Measurements from ENCODE around the gene IST1. TPM values are rescaled to one million over a fixed set of nuclear protein-coding genes. Genes with fewer than 3 reads are reported as not detected.
A peak's percentile ranks its signal among the peaks of the same experiment; 100 is the strongest.

Gene IST1
- total RNA-seq, 2 experiments from 2014 or later: 206 to 209 TPM

DNA sequence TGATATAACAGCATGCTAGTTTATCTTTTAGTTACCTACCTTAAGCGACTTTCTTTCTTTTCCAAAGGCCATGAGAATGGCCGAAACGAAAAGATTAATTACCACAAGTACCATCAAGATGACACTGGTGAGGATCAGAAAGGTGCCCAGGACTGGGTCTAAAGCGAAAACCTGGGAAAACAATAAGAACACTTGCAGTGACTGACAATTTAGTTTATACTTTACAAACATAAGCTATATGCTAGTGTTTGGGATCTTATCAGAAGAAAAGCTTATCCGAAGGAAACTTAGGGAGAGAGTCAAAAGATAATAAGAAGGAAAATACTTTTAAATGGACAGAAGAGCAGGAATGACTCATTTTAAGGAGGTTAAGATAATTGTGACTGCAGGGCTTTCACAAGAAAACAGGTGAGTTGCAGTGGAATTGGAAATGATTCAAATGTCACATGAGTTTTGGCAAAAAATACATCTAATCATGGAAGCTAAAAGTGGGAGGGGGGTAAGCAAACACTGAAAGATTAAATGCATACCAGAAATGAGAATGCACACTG lies 34.8 kb downstream of the IST1 start:
- ATAC-seq (no peak), DNase-seq (no peak)
- Mint-ChIP-seq H3K4me3 (no peak overlapping the region), H3K4me1 (no peaks in the 10 kb centered on the region), H3K27me3 (no peaks in the 10 kb centered on the region), H3K36me3 (peaks cover 39% of the 10 kb centered on the region), H3K27ac (no peak overlapping the region), H3K9me3 (ENCODE audit: low read depth) (no peaks in the 10 kb centered on the region)
- CTCF ChIA-PET: interaction anchor here (0.9 to 2.8 kb wide), 2 partner anchors 8 to 31 kb away, joined by 4 to 8 read pairs; no protein-coding TSS in a partner anchor

DNA sequence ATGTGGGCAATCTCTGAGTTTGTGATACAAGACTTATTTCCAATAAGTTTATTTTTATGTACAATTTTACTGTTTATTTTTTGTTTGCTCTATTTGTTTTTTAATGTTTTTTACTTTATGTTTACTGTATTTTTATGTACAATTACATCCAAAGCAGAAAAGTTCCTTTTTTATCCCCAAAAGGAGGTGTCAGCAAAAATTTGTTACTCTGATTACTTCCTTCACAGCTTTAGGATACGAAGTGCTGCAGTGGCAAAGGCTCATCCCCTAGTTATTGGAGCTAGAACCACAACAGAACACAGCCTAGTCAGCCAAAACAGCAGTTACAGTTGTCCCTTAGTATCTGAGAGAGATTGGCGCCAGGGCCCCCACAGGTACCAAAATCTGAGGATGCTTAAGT lies 35.7 kb downstream of the IST1 start:
- no peak overlapping the region for H3K4me3 Mint-ChIP-seq
- DNase-seq (no peak), ATAC-seq (no peak)
- no peaks in the 10 kb centered on the region for H3K4me1 Mint-ChIP-seq
- no peak overlapping the region for H3K27ac Mint-ChIP-seq
- no peaks in the 10 kb centered on the region for H3K27me3 Mint-ChIP-seq
- no peaks in the 10 kb centered on the region for H3K9me3 Mint-ChIP-seq (ENCODE audit: low read depth)
- H3K36me3 Mint-ChIP-seq: peaks cover 38% of the 10 kb centered on the region
- CTCF ChIA-PET: interaction anchor here (2.8 kb wide), 1 partner anchor 30 kb away, joined by 8 read pairs; no protein-coding TSS in a partner anchor

DNA sequence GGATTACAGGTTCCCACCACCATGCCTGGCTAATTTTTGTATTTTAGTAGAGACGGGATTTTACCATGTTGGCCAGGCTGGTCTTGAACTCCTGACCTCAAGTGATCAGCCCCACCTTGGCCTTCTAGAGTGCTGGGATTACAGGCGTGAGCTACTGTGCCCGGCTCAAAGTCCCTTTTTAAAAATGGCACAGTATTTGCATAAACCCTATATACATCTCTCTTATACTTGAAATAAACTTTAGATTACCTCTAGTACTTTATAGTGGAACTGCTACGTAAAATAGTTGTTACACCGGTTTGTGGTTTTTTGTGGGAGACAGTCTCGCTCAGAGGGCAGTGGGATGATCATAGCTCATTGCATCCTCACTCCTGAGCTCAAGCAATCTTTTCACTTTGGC lies 36.3 kb downstream of the IST1 start:
- H3K9me3 Mint-ChIP-seq (ENCODE audit: low read depth): no peaks in the 10 kb centered on the region
- H3K27ac Mint-ChIP-seq: no peak overlapping the region
- no peaks in the 10 kb centered on the region for H3K4me1 Mint-ChIP-seq
- CTCF ChIA-PET: interaction anchor here (2.8 kb wide), 1 partner anchor 30 kb away, joined by 8 read pairs; no protein-coding TSS in a partner anchor
- H3K27me3 Mint-ChIP-seq: no peaks in the 10 kb centered on the region
- H3K4me3 Mint-ChIP-seq: no peak overlapping the region
- DNase-seq (no peak), ATAC-seq (no peak)
- peaks cover 36% of the 10 kb centered on the region for H3K36me3 Mint-ChIP-seq

DNA sequence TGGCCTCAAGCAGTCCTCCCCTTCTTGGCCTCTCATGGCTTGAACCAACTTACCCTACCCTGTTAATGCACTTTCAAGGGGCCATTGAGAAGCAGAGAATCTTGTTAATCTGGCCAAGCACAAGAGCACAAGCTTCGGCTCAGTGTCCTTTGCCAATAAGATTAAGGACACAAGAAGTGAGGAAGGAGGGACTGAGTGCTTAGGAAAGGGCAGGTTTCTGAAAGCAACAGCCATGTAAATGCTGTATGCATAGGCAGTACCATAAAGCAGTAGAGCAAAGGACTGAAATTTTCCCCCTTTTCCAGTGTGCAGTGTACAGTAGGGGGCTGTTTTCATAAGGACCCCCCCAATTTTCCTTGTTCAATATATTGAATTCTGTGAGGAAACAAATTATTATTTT lies 37.7 kb downstream of the IST1 start:
- no peaks in the 10 kb centered on the region for H3K9me3 Mint-ChIP-seq (ENCODE audit: low read depth)
- CTCF ChIA-PET: interaction anchor here (0.6 kb wide), 1 partner anchor 79 kb away, joined by 3 read pairs; no protein-coding TSS in a partner anchor
- DNase-seq: no peak
- H3K27ac Mint-ChIP-seq: no peak overlapping the region
- ATAC-seq: no peak
- H3K4me1 Mint-ChIP-seq: no peaks in the 10 kb centered on the region
- H3K4me3 Mint-ChIP-seq: no peak overlapping the region
- no peaks in the 10 kb centered on the region for H3K27me3 Mint-ChIP-seq
- peaks cover 30% of the 10 kb centered on the region for H3K36me3 Mint-ChIP-seq

DNA sequence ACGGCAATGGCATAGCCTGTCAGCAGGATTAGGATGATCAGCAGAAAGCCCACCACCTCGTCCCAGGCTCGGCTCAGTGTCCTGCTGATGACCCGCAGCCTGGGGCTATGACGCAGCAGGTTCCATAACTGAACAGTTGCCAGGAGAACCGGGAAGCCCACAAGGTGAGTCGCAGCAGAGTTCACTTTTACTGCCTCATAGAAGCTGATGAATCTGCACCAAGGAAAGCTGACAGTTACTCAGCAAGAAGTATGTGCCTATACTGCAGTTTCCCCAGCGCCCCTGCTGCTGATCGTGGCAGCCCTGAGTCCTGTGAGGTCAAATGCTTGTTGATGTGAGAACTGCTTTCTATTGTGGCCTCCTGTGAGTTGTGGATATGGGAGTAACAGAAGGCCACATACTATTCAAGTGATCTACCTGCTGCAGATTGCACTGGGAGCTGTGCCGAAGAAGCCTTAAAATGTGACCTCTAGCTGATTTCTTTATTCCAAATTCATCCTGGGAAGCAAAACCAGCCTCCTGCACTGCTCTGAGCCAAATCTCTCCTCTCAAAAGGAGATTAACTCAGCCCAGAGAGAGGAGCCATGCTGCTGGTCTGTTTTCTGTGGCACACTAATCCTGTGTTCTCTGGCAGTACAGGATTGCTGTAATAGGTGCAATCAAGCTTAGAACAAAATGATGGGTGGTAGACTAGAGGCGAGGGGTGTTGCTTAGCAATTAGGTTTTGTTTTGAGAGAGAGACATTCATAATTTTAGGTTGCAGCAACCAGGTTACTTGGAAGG lies 38.8 kb downstream of the IST1 start:
- Mint-ChIP-seq H3K4me1 (no peaks in the 10 kb centered on the region), H3K27me3 (no peaks in the 10 kb centered on the region), H3K36me3 (peaks cover 23% of the 10 kb centered on the region), H3K9me3 (ENCODE audit: low read depth) (no peaks in the 10 kb centered on the region), H3K27ac (no peak overlapping the region), H3K4me3 (no peak overlapping the region)
- DNase-seq (no peak), ATAC-seq (no peak)
- CTCF ChIA-PET: no interaction called here

DNA sequence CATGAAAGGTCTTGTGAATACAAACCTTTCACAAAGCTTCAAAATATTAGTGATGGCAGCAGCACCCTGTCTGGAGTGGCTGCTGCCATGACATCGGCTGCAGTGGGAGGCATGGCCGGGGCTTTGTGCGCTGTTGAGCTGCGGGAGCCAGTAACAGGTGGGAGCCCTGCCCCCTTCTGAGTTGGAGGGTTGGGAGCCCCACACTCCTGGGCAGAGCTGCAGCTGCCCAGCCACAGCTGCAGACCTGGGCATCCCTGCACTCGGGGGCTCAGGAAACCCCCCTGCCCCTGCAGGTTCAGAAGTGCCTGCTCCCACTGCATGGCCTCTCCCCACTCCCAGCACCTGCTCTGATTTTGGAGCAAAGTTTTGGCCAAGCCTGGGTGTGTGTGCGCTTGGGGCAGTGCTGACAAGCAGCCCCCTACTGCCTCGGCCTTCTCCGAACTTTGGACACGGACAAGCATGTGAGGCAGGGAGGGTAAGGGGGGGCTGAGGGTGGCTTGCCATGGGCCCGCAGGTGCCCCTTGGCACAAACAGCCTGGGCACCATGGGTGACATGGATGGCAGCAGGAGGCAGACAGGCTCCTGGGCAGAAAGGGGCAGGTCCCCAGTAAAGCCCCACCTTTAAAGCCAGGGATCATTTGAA lies 42.7 kb downstream of the IST1 start:
- Mint-ChIP-seq H3K4me3 (no peak overlapping the region), H3K4me1 (no peaks in the 10 kb centered on the region), H3K27ac (no peak overlapping the region), H3K27me3 (peaks cover 2% of the 10 kb centered on the region), H3K36me3 (peaks cover 15% of the 10 kb centered on the region), H3K9me3 (ENCODE audit: low read depth) (no peaks in the 10 kb centered on the region)
- ATAC-seq (no peak), DNase-seq (no peak)
- CTCF ChIA-PET: interaction anchor here (0.9 to 1.2 kb wide), 2 partner anchors 8 to 37 kb away, joined by 3 to 4 read pairs; no protein-coding TSS in a partner anchor

DNA sequence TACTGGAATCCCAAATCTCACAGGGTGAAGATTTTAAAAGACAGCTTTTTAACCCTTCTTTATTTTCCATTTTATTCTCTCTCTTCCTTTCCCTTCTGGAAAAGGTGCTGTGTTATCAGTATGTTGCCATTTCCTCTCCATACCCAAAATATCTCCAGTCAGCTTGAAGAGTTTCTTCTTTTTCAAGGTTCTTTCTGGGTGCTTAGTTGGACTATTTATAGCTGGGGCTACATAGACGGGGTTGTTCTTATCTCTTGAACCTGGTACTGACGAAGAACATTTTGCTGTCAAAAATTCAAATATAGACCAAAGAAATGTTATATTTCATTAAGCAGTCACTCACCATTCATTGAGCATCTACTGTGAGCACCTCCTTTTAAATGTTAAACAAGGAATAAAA lies 48.6 kb downstream of the IST1 start:
- Mint-ChIP-seq H3K27me3 (peaks cover 17% of the 10 kb centered on the region), H3K4me3 (no peak overlapping the region), H3K36me3 (no peaks in the 10 kb centered on the region), H3K4me1 (peaks cover 1% of the 10 kb centered on the region), H3K27ac (no peak overlapping the region), H3K9me3 (ENCODE audit: low read depth) (no peaks in the 10 kb centered on the region)
- ATAC-seq: no peak
- CTCF ChIA-PET: interaction anchor here (0.8 to 3.6 kb wide), 2 partner anchors 17 to 62 kb away, joined by 3 to 10 read pairs; no protein-coding TSS in a partner anchor
- no peak for DNase-seq

DNA sequence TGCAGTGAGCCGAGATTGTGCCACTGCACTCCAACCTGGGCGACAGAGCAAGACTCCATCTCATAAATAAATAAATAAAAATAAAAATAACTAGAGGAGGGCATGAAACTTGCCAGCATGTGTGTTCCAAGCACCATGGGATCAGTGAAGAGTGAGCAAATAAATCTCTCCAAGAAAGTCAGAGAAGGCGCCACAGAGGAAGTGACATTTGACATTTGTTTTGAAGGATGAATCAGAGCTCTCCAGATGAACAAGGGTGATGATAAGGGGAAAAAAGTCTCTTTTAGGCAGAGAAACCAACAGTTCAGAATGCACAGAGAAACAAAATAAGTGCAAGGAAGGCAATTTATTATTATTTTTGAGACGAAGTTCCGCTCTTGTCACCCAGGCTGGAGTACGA lies 50.3 kb downstream of the IST1 start:
- CTCF ChIA-PET: interaction anchor here (3.6 kb wide), 1 partner anchor 16 kb away, joined by 10 read pairs; no protein-coding TSS in a partner anchor
- no peak overlapping the region for H3K27ac Mint-ChIP-seq
- ATAC-seq: no peak

DNA sequence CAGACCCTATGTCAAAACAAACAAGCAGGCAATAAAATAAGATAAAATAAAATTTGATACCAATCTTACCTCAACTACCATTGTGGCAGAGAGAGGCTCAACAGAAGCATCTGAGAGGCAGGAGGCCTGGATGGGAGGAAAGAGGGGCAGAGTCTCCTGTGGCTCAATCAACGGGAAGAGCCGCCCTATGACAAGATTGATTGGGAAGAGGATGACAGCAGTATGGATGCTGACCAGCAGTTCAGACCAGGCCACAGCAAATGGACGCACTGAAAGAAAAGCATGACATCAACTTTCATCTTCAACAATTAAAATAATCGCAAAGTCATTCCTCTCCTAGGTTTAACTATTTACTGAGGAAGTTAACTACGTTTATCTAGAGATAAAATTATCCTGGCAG lies 57.5 kb downstream of the IST1 start:
- Mint-ChIP-seq H3K27me3 (peaks cover 5% of the 10 kb centered on the region), H3K27ac (no peak overlapping the region), H3K9me3 (ENCODE audit: low read depth) (no peaks in the 10 kb centered on the region), H3K4me1 (peaks cover 29% of the 10 kb centered on the region), H3K4me3 (no peak overlapping the region), H3K36me3 (peaks cover 3% of the 10 kb centered on the region)
- CTCF ChIA-PET: no interaction called here
- ATAC-seq (no peak), DNase-seq (no peak)

More for the DNA sequence above, 50.3 kb downstream of the IST1 start:
- H3K4me1 Mint-ChIP-seq: peaks cover 1% of the 10 kb centered on the region
- H3K9me3 Mint-ChIP-seq (ENCODE audit: low read depth): no peaks in the 10 kb centered on the region
- no peaks in the 10 kb centered on the region for H3K36me3 Mint-ChIP-seq
- peaks cover 22% of the 10 kb centered on the region for H3K27me3 Mint-ChIP-seq
- no peak overlapping the region for H3K4me3 Mint-ChIP-seq
- no peak for DNase-seq

DNA sequence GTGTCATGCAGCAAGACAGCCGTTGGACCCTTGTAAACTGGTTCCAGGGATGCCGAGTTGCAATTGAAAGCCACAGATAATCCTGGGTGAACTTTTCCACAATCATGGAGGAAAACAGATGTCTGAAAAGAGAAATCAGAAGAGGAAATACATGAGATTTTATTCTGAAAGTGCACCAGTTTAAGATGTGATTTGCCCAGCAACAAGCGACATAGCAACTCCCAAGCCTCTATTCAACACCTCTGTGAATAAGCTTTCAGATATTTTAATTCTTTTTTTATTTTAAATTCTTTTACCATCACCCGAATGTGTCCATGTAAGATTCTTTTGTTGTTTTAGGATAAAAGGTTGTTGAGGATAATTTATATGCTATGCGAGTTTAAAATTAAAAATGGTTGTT lies 58.8 kb downstream of the IST1 start:
- Mint-ChIP-seq H3K36me3 (peaks cover 3% of the 10 kb centered on the region), H3K4me1 (peaks cover 29% of the 10 kb centered on the region)
- CTCF ChIA-PET: interaction anchor here (1.1 kb wide), 1 partner anchor 17 kb away, joined by 3 read pairs; no protein-coding TSS in a partner anchor

DNA sequence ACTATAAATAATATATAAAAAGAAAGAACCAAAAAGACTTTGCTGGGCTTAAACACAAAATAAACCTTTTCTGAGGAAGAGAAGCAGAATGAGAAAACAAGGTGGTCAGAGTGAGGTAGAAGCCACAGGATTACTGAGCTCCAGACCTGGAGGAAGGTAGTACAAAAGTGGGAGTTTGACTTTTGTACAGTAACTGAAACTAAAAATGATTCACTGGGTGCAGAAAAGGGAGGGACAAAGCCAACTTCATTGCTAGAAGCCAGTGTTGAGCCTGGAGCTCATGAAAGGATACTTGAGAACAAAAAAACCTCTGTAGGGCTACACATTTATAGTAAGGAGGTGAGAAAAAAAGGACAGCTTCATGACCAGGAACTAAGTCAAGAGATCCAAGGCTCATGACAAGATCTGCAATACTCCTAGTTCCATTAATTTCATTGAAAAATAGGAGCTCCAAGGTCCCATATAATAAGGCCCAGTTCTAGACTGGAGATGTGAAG lies 59.4 kb downstream of the IST1 start:
- H3K36me3 Mint-ChIP-seq: peaks cover 3% of the 10 kb centered on the region
- DNase-seq (no peak), ATAC-seq (no peak)
- CTCF ChIA-PET: interaction anchor here (1.1 kb wide), 1 partner anchor 18 kb away, joined by 3 read pairs; no protein-coding TSS in a partner anchor
- no peak overlapping the region for H3K4me3 Mint-ChIP-seq
- peaks cover 8% of the 10 kb centered on the region for H3K27me3 Mint-ChIP-seq
- H3K27ac Mint-ChIP-seq: peak overlapping the region; percentile 17
- H3K4me1 Mint-ChIP-seq: peaks cover 29% of the 10 kb centered on the region
- no peaks in the 10 kb centered on the region for H3K9me3 Mint-ChIP-seq (ENCODE audit: low read depth)

More for the DNA sequence above, 58.8 kb downstream of the IST1 start:
- peaks cover 5% of the 10 kb centered on the region for H3K27me3 Mint-ChIP-seq
- H3K9me3 Mint-ChIP-seq (ENCODE audit: low read depth): no peaks in the 10 kb centered on the region
- no peak overlapping the region for H3K27ac Mint-ChIP-seq
- DNase-seq (no peak), ATAC-seq (no peak)
- H3K4me3 Mint-ChIP-seq: no peak overlapping the region

DNA sequence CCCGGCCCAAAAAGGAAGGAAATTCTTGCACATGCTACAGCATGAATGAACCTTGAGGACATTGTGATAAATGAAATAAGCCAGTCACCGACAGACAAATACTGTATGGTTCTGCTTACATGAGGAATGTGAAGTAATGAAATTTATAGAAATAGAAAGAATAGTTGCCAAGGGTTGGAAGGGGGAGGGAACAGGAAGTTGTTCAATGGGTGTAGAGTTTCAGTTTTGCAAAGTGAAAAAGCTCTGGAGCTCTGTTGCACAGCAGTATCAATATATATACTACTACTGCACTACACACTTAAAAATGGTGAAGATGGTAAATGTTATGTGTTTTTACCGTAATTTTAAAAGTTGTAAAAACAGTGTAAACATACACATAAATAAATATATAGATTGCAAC lies 61.2 kb downstream of the IST1 start:
- Mint-ChIP-seq H3K9me3 (ENCODE audit: low read depth) (no peaks in the 10 kb centered on the region), H3K36me3 (peaks cover 3% of the 10 kb centered on the region), H3K27me3 (peaks cover 8% of the 10 kb centered on the region), H3K4me3 (no peak overlapping the region), H3K4me1 (peaks cover 31% of the 10 kb centered on the region), H3K27ac (peak overlapping the region; percentile 67)
- ATAC-seq (peak; percentile 55), DNase-seq (no peak)
- CTCF ChIA-PET: interaction anchor here (0.9 to 1.6 kb wide), 2 partner anchors 9 to 391 kb away, joined by 3 to 6 read pairs; no protein-coding TSS in a partner anchor
